Measurements from ENCODE around the gene ZNF580. TPM values are rescaled to one million over a fixed set of nuclear protein-coding genes. Genes with fewer than 3 reads are reported as not detected.

ZNF580 gene
- total and polyA plus RNA-seq, 3 donors from 2014 or later = 21.7 to 38.0 (median 37.6) TPM

- Histone ChIP-seq H3K27ac (no peak overlapping the region), H3K27me3 (no peaks in the 10 kb centered on the region), H3K4me1 (peaks cover 27% of the 10 kb centered on the region), H3K4me3 (no peak overlapping the region), H3K9me3 (no peaks in the 10 kb centered on the region), H3K36me3 (ENCODE audit: low read depth, missing control alignments) (no peaks in the 10 kb centered on the region)
- WGBS, 2 donors = 91 to 92% methylated on average over 15 to 24 of the region's 25 CpGs
- intact Hi-C loops (cut with DNase I; ENCODE audit: low total_unique reads) = no loop called here
- TF ChIP-seq POLR2A (IDR thresholded peaks at IDR 0.05) (no peak), CTCF (IDR thresholded peaks at IDR 0.05) (no peak)
- no peak for DNase-seq
These were observed 49.4 kb downstream of the ZNF580 start for GRCh38 chr19:55690109-55690768.

- no peak for TF ChIP-seq POLR2A (IDR thresholded peaks at IDR 0.05)
- no peak for TF ChIP-seq CTCF (IDR thresholded peaks at IDR 0.05)
- Histone ChIP-seq H3K27me3 (no peaks in the 10 kb centered on the region), H3K4me3 (no peak overlapping the region), H3K4me1 (peaks cover 27% of the 10 kb centered on the region), H3K27ac (no peak overlapping the region), H3K36me3 (ENCODE audit: low read depth, missing control alignments) (no peaks in the 10 kb centered on the region), H3K9me3 (no peaks in the 10 kb centered on the region)
- DNase-seq = no peak
- intact Hi-C loops (cut with DNase I; ENCODE audit: low total_unique reads) = no loop called here
- WGBS, 2 donors = 92 to 93% methylated on average over 23 to 31 of the region's 31 CpGs
These were observed 50.2 kb downstream of the ZNF580 start for GRCh38 chr19:55690769-55691545.

- intact Hi-C loops (cut with DNase I; ENCODE audit: low total_unique reads) = no loop called here
- no peak for TF ChIP-seq CTCF (IDR thresholded peaks at IDR 0.05)
- no peak for TF ChIP-seq POLR2A (IDR thresholded peaks at IDR 0.05)
- Histone ChIP-seq H3K27ac (no peak overlapping the region), H3K4me3 (no peak overlapping the region), H3K9me3 (no peaks in the 10 kb centered on the region), H3K4me1 (peaks cover 21% of the 10 kb centered on the region), H3K27me3 (no peaks in the 10 kb centered on the region), H3K36me3 (ENCODE audit: low read depth, missing control alignments) (no peaks in the 10 kb centered on the region)
- 86 to 94% methylated on average over 21 to 29 of the region's 31 CpGs for WGBS, 2 donors
- no peak for DNase-seq
These were observed 51.0 kb downstream of the ZNF580 start for GRCh38 chr19:55691561-55692481.

GRCh38 chr19:55692681-55693081 is 51.9 kb downstream of the ZNF580 start:
- DNase-seq = no peak
- 73 to 79% methylated on average over 7 to 19 of the region's 19 CpGs for WGBS, 2 donors
- intact Hi-C loops (cut with DNase I; ENCODE audit: low total_unique reads) = no loop called here
- TF ChIP-seq CTCF (IDR thresholded peaks at IDR 0.05) (no peak), POLR2A (IDR thresholded peaks at IDR 0.05) (no peak)
- Histone ChIP-seq H3K27ac (no peak overlapping the region), H3K9me3 (no peaks in the 10 kb centered on the region), H3K27me3 (no peaks in the 10 kb centered on the region), H3K36me3 (ENCODE audit: low read depth, missing control alignments) (no peaks in the 10 kb centered on the region), H3K4me3 (no peak overlapping the region), H3K4me1 (peaks cover 14% of the 10 kb centered on the region)

Other genes with a start within 250 kb of the ZNF580 start
- gene UBE2S, start 233.2 kb upstream of the ZNF580 start, total RNA-seq = 100 to 1,000 TPM; 150 to 188 TPM
- 272 TPM for gene UBE2S, start 233.2 kb upstream of the ZNF580 start, polyA plus RNA-seq (ENCODE audit: insufficient read depth, low read depth, low replicate concordance)
- gene SHISA7, start 197.7 kb upstream of the ZNF580 start, total RNA-seq = 1 to 10 TPM in 1 of 2 donors, under 1 TPM in 1; 0.43 to 1.0 TPM
- 0.45 TPM for gene SHISA7, start 197.7 kb upstream of the ZNF580 start, polyA plus RNA-seq (ENCODE audit: insufficient read depth, low read depth, low replicate concordance)
- 10 to 100 TPM; 79.1 to 98.5 TPM for gene ISOC2, start 179.4 kb upstream of the ZNF580 start, total RNA-seq
- 107 TPM for gene ISOC2, start 179.4 kb upstream of the ZNF580 start, polyA plus RNA-seq (ENCODE audit: insufficient read depth, low read depth, low replicate concordance)
- not detected for gene C19orf85, start 176.3 kb upstream of the ZNF580 start, total RNA-seq
- not detected for gene C19orf85, start 176.3 kb upstream of the ZNF580 start, polyA plus RNA-seq (ENCODE audit: insufficient read depth, low read depth, low replicate concordance)
- 10 to 100 TPM; 31.3 to 53.7 TPM for gene ZNF628, start 164.4 kb upstream of the ZNF580 start, total RNA-seq
- 33.8 TPM for gene ZNF628, start 164.4 kb upstream of the ZNF580 start, polyA plus RNA-seq (ENCODE audit: insufficient read depth, low read depth, low replicate concordance)
- 10 to 100 TPM; 12.0 to 16.0 TPM for gene NAT14, start 155.8 kb upstream of the ZNF580 start, total RNA-seq
- 17.3 TPM for gene NAT14, start 155.8 kb upstream of the ZNF580 start, polyA plus RNA-seq (ENCODE audit: insufficient read depth, low read depth, low replicate concordance)
- gene SSC5D, start 152.6 kb upstream of the ZNF580 start, total RNA-seq = 1 to 10 TPM; 6.4 to 6.9 TPM
- gene SSC5D, start 152.6 kb upstream of the ZNF580 start, polyA plus RNA-seq (ENCODE audit: insufficient read depth, low read depth, low replicate concordance) = 10.7 TPM
- gene SBK2, start 103.9 kb upstream of the ZNF580 start, total RNA-seq = under 1 TPM; 0.87 to 0.99 TPM
- 1.3 TPM for gene SBK2, start 103.9 kb upstream of the ZNF580 start, polyA plus RNA-seq (ENCODE audit: insufficient read depth, low read depth, low replicate concordance)
- gene SBK3, start 95.5 kb upstream of the ZNF580 start, total RNA-seq = under 1 TPM; 0.39 to 0.81 TPM
- 0.34 TPM for gene SBK3, start 95.5 kb upstream of the ZNF580 start, polyA plus RNA-seq (ENCODE audit: insufficient read depth, low read depth, low replicate concordance)
- gene ZNF579, start 60.2 kb upstream of the ZNF580 start, total RNA-seq = 1 to 10 TPM; 4.0 to 7.2 TPM
- 4.3 TPM for gene ZNF579, start 60.2 kb upstream of the ZNF580 start, polyA plus RNA-seq (ENCODE audit: insufficient read depth, low read depth, low replicate concordance)
- gene FIZ1, start 41.5 kb upstream of the ZNF580 start, total RNA-seq = 10 to 100 TPM; 16.5 to 17.4 TPM
- gene FIZ1, start 41.5 kb upstream of the ZNF580 start, polyA plus RNA-seq (ENCODE audit: insufficient read depth, low read depth, low replicate concordance) = 8.5 TPM
- 10 to 100 TPM; 25.0 to 29.4 TPM for gene ZNF524, start 40.7 kb upstream of the ZNF580 start, total RNA-seq
- gene ZNF524, start 40.7 kb upstream of the ZNF580 start, polyA plus RNA-seq (ENCODE audit: insufficient read depth, low read depth, low replicate concordance) = 8.5 TPM
- 10 to 100 TPM; 12.2 to 14.5 TPM for gene ZNF865, start 35.4 kb upstream of the ZNF580 start, total RNA-seq
- gene ZNF865, start 35.4 kb upstream of the ZNF580 start, polyA plus RNA-seq (ENCODE audit: insufficient read depth, low read depth, low replicate concordance) = 4.7 TPM
- 10 to 100 TPM; 10.3 to 13.0 TPM for gene ZNF784, start 16.4 kb upstream of the ZNF580 start, total RNA-seq
- 6.6 TPM for gene ZNF784, start 16.4 kb upstream of the ZNF580 start, polyA plus RNA-seq (ENCODE audit: insufficient read depth, low read depth, low replicate concordance)
- gene ZNF581, start 2.6 kb downstream of the ZNF580 start, total RNA-seq = 10 to 100 TPM; 17.3 to 31.2 TPM
- gene ZNF581, start 2.6 kb downstream of the ZNF580 start, polyA plus RNA-seq (ENCODE audit: insufficient read depth, low read depth, low replicate concordance) = 18.4 TPM
- 10 to 100 TPM; 57.0 to 84.9 TPM for gene CCDC106, start 7.2 kb downstream of the ZNF580 start, total RNA-seq
- gene CCDC106, start 7.2 kb downstream of the ZNF580 start, polyA plus RNA-seq (ENCODE audit: insufficient read depth, low read depth, low replicate concordance) = 34.5 TPM
- 100 to 1,000 TPM; 264 to 281 TPM for gene U2AF2, start 14.0 kb downstream of the ZNF580 start, total RNA-seq
- gene U2AF2, start 14.0 kb downstream of the ZNF580 start, polyA plus RNA-seq (ENCODE audit: insufficient read depth, low read depth, low replicate concordance) = 163 TPM
- gene EPN1, start 34.2 kb downstream of the ZNF580 start, total RNA-seq = 100 to 1,000 TPM; 176 to 303 TPM
- gene EPN1, start 34.2 kb downstream of the ZNF580 start, polyA plus RNA-seq (ENCODE audit: insufficient read depth, low read depth, low replicate concordance) = 134 TPM
- under 1 TPM; 0.39 to 0.68 TPM for gene NLRP9, start 97.4 kb downstream of the ZNF580 start, total RNA-seq
- 0.11 TPM for gene NLRP9, start 97.4 kb downstream of the ZNF580 start, polyA plus RNA-seq (ENCODE audit: insufficient read depth, low read depth, low replicate concordance)
- gene RFPL4A, start 118.1 kb downstream of the ZNF580 start, total RNA-seq = 1 to 10 TPM in 1 of 2 donors, under 1 TPM in 1; 0.31 to 1.8 TPM
- gene RFPL4A, start 118.1 kb downstream of the ZNF580 start, polyA plus RNA-seq (ENCODE audit: insufficient read depth, low read depth, low replicate concordance) = 2.5 TPM
- gene RFPL4AL1, start 128.1 kb downstream of the ZNF580 start, total RNA-seq = not detected
- not detected for gene RFPL4AL1, start 128.1 kb downstream of the ZNF580 start, polyA plus RNA-seq (ENCODE audit: insufficient read depth, low read depth, low replicate concordance)
- gene NLRP11, start 191.0 kb downstream of the ZNF580 start, total RNA-seq = 1 to 10 TPM; 3.9 to 4.3 TPM
- gene NLRP11, start 191.0 kb downstream of the ZNF580 start, polyA plus RNA-seq (ENCODE audit: insufficient read depth, low read depth, low replicate concordance) = 2.3 TPM
- 10 to 100 TPM; 15.4 to 17.2 TPM for gene NLRP4, start 195.5 kb downstream of the ZNF580 start, total RNA-seq
- gene NLRP4, start 195.5 kb downstream of the ZNF580 start, polyA plus RNA-seq (ENCODE audit: insufficient read depth, low read depth, low replicate concordance) = 18.2 TPM